ENCODE measurements around the gene ATP5PO. TPM values are rescaled to one million over a fixed set of nuclear protein-coding genes. Genes with fewer than 3 reads are reported as not detected.

The ATP5PO gene
- total and polyA plus RNA-seq, 2 of the 8 experiments (the other 6 are each of a cell fraction or from before 2014, with no cell fraction given) = 251 to 267 TPM

DNA sequence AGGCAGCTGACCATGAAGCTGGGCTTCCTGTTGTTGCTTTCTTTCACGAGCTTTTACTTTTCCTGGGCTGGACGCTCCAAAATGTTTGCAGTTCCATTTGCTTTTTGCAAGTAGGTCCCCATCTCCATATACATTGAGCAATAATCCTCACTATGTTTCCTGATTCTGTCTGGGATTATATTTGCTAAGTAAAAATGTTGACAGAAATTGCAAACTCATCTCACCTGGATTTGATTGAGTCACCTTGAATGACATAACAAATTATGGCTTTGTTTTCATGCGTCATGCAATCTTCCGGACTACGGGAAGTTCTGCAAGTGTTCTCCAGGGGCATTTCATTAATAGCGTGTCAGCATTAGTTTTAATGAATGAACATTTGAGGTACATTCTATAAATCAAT is 18.9 kb downstream of the ATP5PO start:
- Histone ChIP-seq H3K23ac (ENCODE audit: insufficient read length) (no peak overlapping the region), H3K23me2 (ENCODE audit: low read depth, low read length) (peaks cover 3% of the 10 kb centered on the region), H3K4ac (replicated peaks; ENCODE audit: insufficient read length, low read depth, low read length) (no peak overlapping the region), H2BK5ac (ENCODE audit: low read depth, low read length) (no peak overlapping the region), H3K14ac (ENCODE audit: insufficient read length) (no peak overlapping the region), H2BK20ac (ENCODE audit: low read length) (no peak overlapping the region), H2AFZ (ENCODE audit: low read length) (no peak overlapping the region), H3K56ac (replicated peaks; ENCODE audit: insufficient read length, low read depth, low read length) (no peak overlapping the region), H4K20me1 (replicated peaks in 1 of 2; ENCODE audit: control insufficient read depth in 1 of 2, insufficient read depth in 2 of 2, low read length in 2 of 2) (peaks cover 0 to 5% of the 10 kb centered on the region in 2 experiments), H2BK120ac (replicated peaks; ENCODE audit: low read depth, low read length) (no peak overlapping the region), H3K27ac (ENCODE audit: low read depth, low read length) (no peak overlapping the region), H4K8ac (ENCODE audit: extremely low read depth, insufficient read depth, low read length) (no peak overlapping the region; the same call in 1 of the 2 replicates), H3K79me1 (ENCODE audit: low read depth, low read length) (no peaks in the 10 kb centered on the region), H3K4me2 (ENCODE audit: insufficient read depth in 1 of 2, low read depth in 2 of 2, low read length in 2 of 2) (no peak overlapping the region), H3K18ac (ENCODE audit: extremely low read depth, low read length) (no peak overlapping the region), H3K4me3 (ENCODE audit: extremely low read depth in 1 of 4, insufficient read depth in 2 of 4, low read depth in 3 of 4, low read length in 4 of 4) (no peak overlapping the region), H4K5ac (ENCODE audit: insufficient read length, low read depth, low read length) (no peak overlapping the region), H4K91ac (replicated peaks; ENCODE audit: insufficient read length, low read length) (no peak overlapping the region), H3K4me1 (replicated peaks in 1 of 4; ENCODE audit: control insufficient read depth in 3 of 4, insufficient read depth in 4 of 4, low read length in 3 of 4) (peaks cover 3 to 11% (median 6%) of the 10 kb centered on the region in 4 experiments; a peak in 6 of 7 replicates), H3K9ac (replicated peaks in 1 of 4; ENCODE audit: extremely low read depth in 1 of 4, low read depth in 3 of 4, low read length in 3 of 4) (no peak overlapping the region), H3K9me3 (ENCODE audit: insufficient read depth in 2 of 2, low read depth in 1 of 2, low read length in 1 of 2) (no peaks in the 10 kb centered on the region), H3K36me3 (ENCODE audit: control insufficient read depth in 2 of 4, insufficient read depth in 4 of 4, low read length in 3 of 4) (no peaks in the 10 kb centered on the region; a peak in 1 of 8 replicates), H2AK5ac (ENCODE audit: low read depth, low read length) (no peak overlapping the region), H2BK15ac (ENCODE audit: low read length) (no peak overlapping the region), H2BK12ac (ENCODE audit: low read depth, low read length) (no peak overlapping the region), H3K27me3 (replicated peaks in 1 of 4; ENCODE audit: control insufficient read depth in 3 of 4, extremely low read depth in 1 of 4, insufficient read depth in 3 of 4, low read length in 3 of 4) (no peaks in the 10 kb centered on the region), H3K79me2 (ENCODE audit: control insufficient read depth in 1 of 2, insufficient read depth in 2 of 2, low read length in 2 of 2) (no peaks in the 10 kb centered on the region)
- ChIA-PET CTCF (ENCODE audit: partially characterized antibody) (interaction anchor here (0.6 to 1.4 kb wide), 5 partner anchors 16 to 895 kb away, joined by 3 to 4 read pairs (median 3); no protein-coding TSS in a partner anchor), POLR2A (ENCODE audit: partially characterized antibody) (interaction anchor here (1.1 kb wide), 1 partner anchor 36 kb away, joined by 3 read pairs; no protein-coding TSS in a partner anchor)
- FAIRE-seq (no peak), DNase-seq (ENCODE audit: low read depth in 1 of 2, low spot score in 2 of 2) (no peak)
- 99% methylated on average over 6 of the region's 6 CpGs; no CpG with 5 or more reads in 1 of the 2 experiments for WGBS, 2 experiments (ENCODE audit: extremely low coverage in 1 of 2, insufficient coverage in 1 of 2, insufficient read length in 1 of 2, insufficient replicate concordance in 2 of 2, low coverage in 1 of 2, low lambda C conversion rate in 2 of 2, missing lambda C conversion rate in 1 of 2)
- TF ChIP-seq BRCA1 (IDR thresholded peaks at IDR 0.05; ENCODE audit: low read depth, low read length) (no peak), RXRA (IDR thresholded peaks at IDR 0.05; ENCODE audit: insufficient read depth, low read depth, low read length) (no peak), POU5F1 (IDR thresholded peaks at IDR 0.05; ENCODE audit: low read depth, low read length) (no peak), POLR2AphosphoS5 (IDR thresholded peaks at IDR 0.05; ENCODE audit: low read depth, low read length) (no peak)
- TF ChIP-seq, protein P1, sequence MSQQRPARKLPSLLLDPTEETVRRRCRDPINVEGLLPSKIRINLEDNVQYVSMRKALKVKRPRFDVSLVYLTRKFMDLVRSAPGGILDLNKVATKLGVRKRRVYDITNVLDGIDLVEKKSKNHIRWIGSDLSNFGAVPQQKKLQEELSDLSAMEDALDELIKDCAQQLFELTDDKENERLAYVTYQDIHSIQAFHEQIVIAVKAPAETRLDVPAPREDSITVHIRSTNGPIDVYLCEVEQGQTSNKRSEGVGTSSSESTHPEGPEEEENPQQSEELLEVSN (IDR thresholded peaks at IDR 0.05) = no peak
